BJ (cell line): ENCODE measurements around the gene SMOC2. TPM values are rescaled to one million over a fixed set of nuclear protein-coding genes. Genes with fewer than 3 reads are reported as not detected.

Experiments used
- CTCF ChIA-PET: fragments of 350-600 bp; formaldehyde crosslinking; extraction: SDS; loops from one replicate; lab custom pipeline; 2021; ENCODE audit warnings: antibody characterized with exemption, inconsistent platforms; lab: Yijun Ruan, JAX
- POLR2A ChIA-PET: fragments of 300-600 bp; sonication (Branson Sonifier 250); formaldehyde crosslinking; extraction: SDS; loops from one replicate; lab custom pipeline; 2021; ENCODE audit warnings: antibody characterized with exemption; lab: Charles Lee
- DNase-seq: peaks from one replicate; pipeline ENCODE4 v3.0.0-alpha.2; 2011; ENCODE audit warnings: low read depth
- H3K27me3 ChIP-seq: 2 replicates; pipeline ENCODE4 v1.6.0; 2011; ENCODE audit warnings: low read length; ENCODE audit not compliant: control insufficient read depth, insufficient read depth
- H3K36me3 ChIP-seq: 2 replicates; pipeline ENCODE4 v1.5.1; 2011; ENCODE audit warnings: low read length; ENCODE audit not compliant: control insufficient read depth, insufficient read depth
- H3K4me3 ChIP-seq: 2 replicates; pipeline ENCODE4 v1.5.1; 2011; ENCODE audit warnings: low read depth, mild to moderate bottlenecking, control low read depth, low read length
- polyA plus RNA-seq: library from polyadenylated mRNA; depleted of rRNA; stranded (reverse); fragments of >200 nt; gene quantifications from 2 replicates; pipeline ENCODE4 v1.2.3, GENCODE V29; 2011
- TF ChIP-seq, protein P1 (sequence below): IDR thresholded peaks from 2 replicates; pipeline ENCODE4 v1.5.1; 2011; ENCODE audit warnings: low read depth, mild to moderate bottlenecking, control low read depth, inconsistent platforms, low read length, moderate library complexity; ENCODE audit not compliant: insufficient read depth

SMOC2 gene
- polyA plus RNA-seq, 1 experiment: not detected

DNA sequence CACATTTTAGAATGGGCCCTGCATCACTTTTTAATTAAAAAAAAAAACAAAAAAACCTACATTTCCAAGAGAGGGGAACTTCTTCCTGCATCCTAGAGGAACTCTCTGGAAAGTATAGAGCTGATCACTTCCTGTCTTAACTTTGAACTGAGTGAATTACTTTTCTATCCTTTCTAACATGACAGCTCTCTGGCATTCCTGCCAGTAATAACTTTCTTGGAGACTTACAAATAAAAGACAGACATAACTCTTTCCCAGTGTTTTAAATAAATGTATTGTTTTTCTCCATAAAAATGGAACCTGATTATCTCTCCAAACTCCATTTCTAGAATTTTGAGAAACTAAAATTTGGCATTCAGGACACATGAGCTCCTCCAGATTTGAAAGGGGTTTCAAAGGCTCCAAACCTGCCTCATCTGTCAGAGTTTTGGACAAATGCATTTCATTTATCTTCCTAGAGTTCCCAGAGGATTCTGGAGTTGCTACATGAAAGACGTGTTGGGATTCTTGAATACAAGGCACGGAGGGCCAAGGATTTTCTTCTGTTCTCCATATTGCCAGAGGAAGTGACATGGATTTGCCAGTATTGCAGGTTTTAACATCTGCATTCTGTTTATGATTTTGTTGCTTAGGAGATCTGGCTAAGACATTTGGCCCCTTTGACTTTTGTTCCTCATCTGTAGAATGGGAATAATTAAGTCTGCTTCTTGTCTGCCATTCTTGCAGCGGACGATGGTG, 2.0 kb upstream of the SMOC2 start:
- TF ChIP-seq, protein P1, sequence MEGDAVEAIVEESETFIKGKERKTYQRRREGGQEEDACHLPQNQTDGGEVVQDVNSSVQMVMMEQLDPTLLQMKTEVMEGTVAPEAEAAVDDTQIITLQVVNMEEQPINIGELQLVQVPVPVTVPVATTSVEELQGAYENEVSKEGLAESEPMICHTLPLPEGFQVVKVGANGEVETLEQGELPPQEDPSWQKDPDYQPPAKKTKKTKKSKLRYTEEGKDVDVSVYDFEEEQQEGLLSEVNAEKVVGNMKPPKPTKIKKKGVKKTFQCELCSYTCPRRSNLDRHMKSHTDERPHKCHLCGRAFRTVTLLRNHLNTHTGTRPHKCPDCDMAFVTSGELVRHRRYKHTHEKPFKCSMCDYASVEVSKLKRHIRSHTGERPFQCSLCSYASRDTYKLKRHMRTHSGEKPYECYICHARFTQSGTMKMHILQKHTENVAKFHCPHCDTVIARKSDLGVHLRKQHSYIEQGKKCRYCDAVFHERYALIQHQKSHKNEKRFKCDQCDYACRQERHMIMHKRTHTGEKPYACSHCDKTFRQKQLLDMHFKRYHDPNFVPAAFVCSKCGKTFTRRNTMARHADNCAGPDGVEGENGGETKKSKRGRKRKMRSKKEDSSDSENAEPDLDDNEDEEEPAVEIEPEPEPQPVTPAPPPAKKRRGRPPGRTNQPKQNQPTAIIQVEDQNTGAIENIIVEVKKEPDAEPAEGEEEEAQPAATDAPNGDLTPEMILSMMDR: no peak
- no peaks in the 10 kb centered on the region for H3K36me3 ChIP-seq
- H3K27me3 ChIP-seq: no peaks in the 10 kb centered on the region
- H3K4me3 ChIP-seq: no peak overlapping the region
- POLR2A ChIA-PET: no interaction called here
- DNase-seq: no peak
- CTCF ChIA-PET: no interaction called here

DNA sequence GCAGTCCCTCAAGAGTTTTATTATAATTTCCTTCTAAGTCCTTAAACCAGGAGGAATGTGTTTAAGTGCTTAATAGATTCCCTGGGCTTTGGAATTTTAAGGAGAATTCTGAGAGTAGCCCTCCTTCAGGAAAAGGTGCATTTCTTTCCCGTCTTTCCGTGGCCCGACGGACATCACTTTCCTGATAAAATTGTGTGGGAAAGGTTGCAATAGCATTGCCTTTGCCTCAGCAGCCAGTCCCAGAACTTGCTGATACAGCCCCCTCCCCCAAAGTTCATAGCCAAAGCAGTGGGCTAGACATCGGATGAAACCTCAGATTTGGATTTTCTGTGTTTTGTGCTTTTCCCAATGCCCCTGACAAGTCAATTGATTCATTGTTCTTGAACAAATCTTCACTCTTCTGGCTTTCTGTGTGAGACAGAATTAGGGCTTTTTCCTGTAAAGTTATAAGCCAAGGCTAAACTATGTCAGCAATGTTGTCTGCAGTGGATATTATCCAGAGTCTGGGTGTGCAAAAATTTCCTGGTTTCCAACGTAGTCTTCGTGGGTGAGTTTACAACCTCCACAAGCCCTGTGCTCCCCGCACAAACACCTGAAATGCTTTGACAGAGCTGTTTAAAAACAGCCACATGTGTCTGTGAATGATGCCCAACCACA, 1.1 kb upstream of the SMOC2 start:
- TF ChIP-seq, protein P1: no peak
- ChIA-PET POLR2A (no interaction called here), CTCF (no interaction called here)
- Histone ChIP-seq H3K36me3 (no peaks in the 10 kb centered on the region), H3K27me3 (no peaks in the 10 kb centered on the region), H3K4me3 (no peak overlapping the region)
- no peak for DNase-seq

DNA sequence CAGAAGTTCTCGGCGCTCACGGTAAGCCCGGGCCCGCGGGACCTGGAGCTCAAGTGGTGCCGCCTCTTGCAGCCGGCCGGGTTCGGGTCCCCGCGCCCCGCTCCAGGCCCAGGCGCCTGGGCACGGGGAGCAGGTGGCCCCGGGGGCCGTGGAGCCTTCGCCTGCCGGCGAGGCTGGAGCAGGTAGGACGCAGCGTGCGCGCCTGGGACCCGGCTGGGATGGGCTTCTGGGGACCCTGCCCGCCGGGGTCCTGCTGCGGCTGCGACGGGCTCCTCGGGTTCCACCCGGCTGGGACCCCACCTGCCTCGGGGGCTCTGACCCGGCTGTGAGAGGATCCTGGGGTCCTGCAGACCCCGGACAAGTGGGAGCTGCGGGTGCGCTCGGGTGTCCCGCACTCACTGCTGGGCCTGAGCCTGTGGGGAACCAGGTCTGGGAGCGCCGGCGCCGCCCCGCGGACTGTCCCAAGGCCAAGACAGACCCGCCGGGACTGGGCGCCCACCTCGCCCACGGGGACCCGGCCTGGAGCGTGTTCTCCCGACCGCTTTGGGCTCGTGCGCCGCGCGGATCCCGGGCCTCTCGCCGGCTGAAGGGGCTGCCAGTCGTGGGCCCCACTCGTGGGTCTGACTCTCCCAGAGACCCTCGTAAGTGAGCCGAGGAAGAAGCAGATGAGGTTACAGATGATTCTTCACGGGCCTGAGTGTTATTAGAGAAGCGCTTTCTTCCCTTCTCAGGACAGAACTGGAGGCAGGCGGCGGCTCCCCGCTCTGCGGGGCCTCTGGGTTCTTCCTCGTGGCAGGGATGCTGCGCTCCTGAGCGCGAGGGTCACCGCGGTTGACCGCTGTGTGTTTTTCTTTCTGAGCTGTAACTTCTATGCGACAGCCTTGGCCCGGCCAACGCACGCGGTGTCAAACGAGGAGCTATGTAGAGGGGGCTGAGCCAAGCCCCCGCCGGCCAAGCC, 729 bp downstream of the SMOC2 start:
- CTCF ChIA-PET: no interaction called here
- no peak for DNase-seq
- POLR2A ChIA-PET: no interaction called here
- H3K36me3 ChIP-seq: no peaks in the 10 kb centered on the region
- no peaks in the 10 kb centered on the region for H3K27me3 ChIP-seq
- H3K4me3 ChIP-seq: no peak overlapping the region
- TF ChIP-seq, protein P1: no peak

DNA sequence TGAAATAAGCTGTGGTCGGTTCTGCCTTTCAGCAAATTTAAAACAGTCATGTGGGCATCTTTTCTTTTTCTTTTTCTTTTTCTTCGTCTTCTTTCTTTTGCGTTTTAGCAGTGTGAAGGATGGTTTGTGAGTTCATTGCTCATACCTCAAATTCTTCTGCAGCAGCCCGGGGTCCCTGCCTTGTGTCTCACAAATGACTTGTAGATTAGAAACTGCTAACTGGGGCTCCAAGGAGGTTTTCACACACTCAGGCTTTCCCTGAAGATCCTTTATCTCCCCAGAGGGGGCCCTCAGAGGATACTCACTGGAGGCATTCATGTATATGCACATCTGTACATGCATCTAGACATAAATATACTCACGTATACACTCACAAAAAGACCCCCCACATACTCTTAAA, 1.7 kb downstream of the SMOC2 start:
- POLR2A ChIA-PET: no interaction called here
- TF ChIP-seq, protein P1: no peak

DNA sequence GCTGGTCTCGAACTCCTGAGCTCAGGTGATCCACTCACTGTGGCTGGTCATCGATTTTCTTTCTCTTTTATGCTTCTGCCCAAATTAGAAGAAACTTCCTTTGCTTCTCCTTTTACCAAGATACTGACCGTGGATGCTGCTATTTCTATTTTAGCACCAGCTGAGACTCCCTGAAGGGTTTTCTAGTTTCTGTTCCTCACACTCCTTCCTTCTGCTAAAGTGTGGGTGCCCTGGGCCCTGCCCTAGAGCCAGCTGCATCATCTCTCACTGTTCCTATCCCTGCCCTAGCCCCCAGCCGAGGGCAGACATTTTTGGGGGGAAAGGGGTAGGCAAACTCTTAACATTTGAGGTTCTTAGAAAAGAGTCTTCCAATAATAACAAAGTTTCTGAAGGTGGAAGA, 6.3 kb downstream of the SMOC2 start:
- POLR2A ChIA-PET: no interaction called here
- no peak overlapping the region for H3K4me3 ChIP-seq

More for the DNA sequence above, 1.7 kb downstream of the SMOC2 start:
- no peak for DNase-seq
- CTCF ChIA-PET: no interaction called here
- Histone ChIP-seq H3K27me3 (no peaks in the 10 kb centered on the region), H3K36me3 (no peaks in the 10 kb centered on the region), H3K4me3 (no peak overlapping the region)

More for the DNA sequence above, 6.3 kb downstream of the SMOC2 start:
- CTCF ChIA-PET: no interaction called here
- Histone ChIP-seq H3K27me3 (no peaks in the 10 kb centered on the region), H3K36me3 (no peaks in the 10 kb centered on the region)
- DNase-seq: no peak
- TF ChIP-seq, protein P1: no peak
